K562 (cell line): ENCODE measurements around the gene NABP1. TPM values are rescaled to one million over a fixed set of nuclear protein-coding genes. Genes with fewer than 3 reads are reported as not detected.

ENCODE experiments used
- ATAC-seq: fragments of 200-7000 bp; cut with Tn5 transposase; 3 replicates; pipeline ENCODE4 v1.9.1; 2020; ENCODE audit warnings: moderate library complexity
- BruUV-seq: library from RNA; stranded (reverse); fragments of 400-500 nt; replicated peaks from 2 replicates; lab custom pipeline; 2021; lab: Mats Ljungman, UMichigan
- CTCF ChIA-PET: fragments of 300-600 bp; formaldehyde crosslinking; extraction: SDS; loops from one replicate; lab custom pipeline; 2021; ENCODE audit warnings: low intra/inter-chr PET ratio; lab: Yijun Ruan, JAX
- POLR2A ChIA-PET: fragments of 300-600, 350-650 bp; sonication (Branson Sonifier 250); formaldehyde crosslinking; extraction: SDS; loops from one replicate; lab custom pipeline; 2021; ENCODE audit warnings: antibody characterized with exemption, inconsistent platforms; lab: Yijun Ruan, JAX
- DNase-seq, 4 experiments: peaks; one replicate each; pipeline versions ENCODE4 v3.0.0 to v3.0.0-alpha.2; 2011 to 2018; ENCODE audit warnings: low spot score in 3 of 4, mixed read lengths in 3 of 4; ENCODE audit errors: extremely low read depth in 1 of 4
- FAIRE-seq: peaks from 2 replicates; lab custom pipeline; 2011; peaks lifted over from hg19 to GRCh38; lab: Jason Lieb, UNC
- H2AFZ ChIP-seq: 2 replicates; pipeline ENCODE4 v1.6.0; 2011; ENCODE audit warnings: low read depth, low read length, control low read depth, inconsistent platforms
- H3K27ac ChIP-seq: fragments of 200-600 bp; 3 replicates; pipeline ENCODE4 v1.8.0; 2011; ENCODE audit warnings: low read depth, mild to moderate bottlenecking, control low read depth, inconsistent platforms, low read length, moderate library complexity, mixed read lengths; ENCODE audit errors: extremely low read depth
- H3K27me3 ChIP-seq, 2 experiments: fragments of 300-600 bp in 1 of 2; 2 replicates in 1 of 2; 3 replicates in 1 of 2; pipeline versions ENCODE4 v1.6.0 to v1.8.0; 2011; ENCODE audit warnings: inconsistent platforms in 2 of 2, low read length in 2 of 2, mild to moderate bottlenecking in 1 of 2, mixed read lengths in 1 of 2, moderate library complexity in 1 of 2; ENCODE audit not compliant: control insufficient read depth in 2 of 2, insufficient read depth in 2 of 2
- H3K36me3 ChIP-seq: fragments of 300-600 bp; 3 replicates; pipeline ENCODE4 v1.8.0; 2011; ENCODE audit warnings: mild to moderate bottlenecking, low read length, inconsistent platforms; ENCODE audit not compliant: control insufficient read depth, insufficient read depth
- H3K4me1 ChIP-seq, 2 experiments: fragments of 200-600 bp in 1 of 2; replicated peaks in 1 of 2; 2 replicates in 1 of 2; 3 replicates in 1 of 2; pipeline versions ENCODE4 v1.5.1 to v1.8.0; 2011; ENCODE audit warnings: inconsistent platforms in 2 of 2, low read length in 2 of 2, mild to moderate bottlenecking in 1 of 2, mixed read lengths in 1 of 2, moderate library complexity in 1 of 2; ENCODE audit not compliant: control insufficient read depth in 2 of 2, insufficient read depth in 2 of 2
- H3K4me2 ChIP-seq: 2 replicates; pipeline ENCODE4 v1.6.1; 2011; ENCODE audit warnings: low read length, control low read depth, inconsistent platforms, mixed read lengths; ENCODE audit not compliant: insufficient read depth
- H3K4me3 ChIP-seq: fragments of 200-600 bp; sonication (generic), shearing (Covaris generic); 2 replicates; pipeline ENCODE4 v1.5.1; 2016; ENCODE audit warnings: control low read depth, inconsistent platforms
- H3K79me2 ChIP-seq: fragments of 200-600 bp; 3 replicates; pipeline ENCODE4 v1.8.0; 2011; ENCODE audit warnings: low read length, inconsistent platforms; ENCODE audit not compliant: control insufficient read depth, insufficient read depth
- H3K9ac ChIP-seq, 2 experiments: 2 replicates each; pipeline versions ENCODE4 v1.6.0 to v1.6.1; 2011; ENCODE audit warnings: low read depth in 2 of 2, low read length in 2 of 2, control low read depth in 1 of 2, inconsistent platforms in 1 of 2, mild to moderate bottlenecking in 1 of 2, mixed read lengths in 1 of 2; ENCODE audit not compliant: insufficient read depth in 1 of 2
- H3K9me1 ChIP-seq: one replicate; pipeline ENCODE4 v1.6.0; 2011; ENCODE audit warnings: inconsistent platforms, mild to moderate bottlenecking, low read length, moderate library complexity; ENCODE audit not compliant: control insufficient read depth, insufficient read depth
- H3K9me3 ChIP-seq: replicated peaks from 2 replicates; pipeline ENCODE4 v1.5.1; 2011; ENCODE audit warnings: low read depth, low read length, inconsistent platforms; ENCODE audit not compliant: control insufficient read depth, insufficient read depth
- H4K20me1 ChIP-seq: replicated peaks from 2 replicates; pipeline ENCODE4 v1.6.1; 2011; ENCODE audit warnings: low read length, inconsistent platforms, mixed read lengths; ENCODE audit not compliant: control insufficient read depth, insufficient read depth
- DACH1 ChIP-seq: fragments of 450-650 bp; IDR thresholded peaks from 2 replicates; pipeline ENCODE4 v1.6.1; 2018; ENCODE audit not compliant: partially characterized antibody
- ETS1 ChIP-seq: conservative IDR thresholded peaks from 2 replicates; pipeline ENCODE4 v1.6.1; 2011; ENCODE audit warnings: low read depth, mild to moderate bottlenecking, low read length; ENCODE audit not compliant: control insufficient read depth
- FUS ChIP-seq: fragments of 200-400 bp; formaldehyde crosslinking; optimal IDR thresholded peaks from 2 replicates; pipeline ENCODE3; 2017; ENCODE audit warnings: low read depth, low read length
- PYGO2 ChIP-seq: fragments of 450-650 bp; IDR thresholded peaks from 2 replicates; pipeline ENCODE4 v1.6.1; 2016; ENCODE audit warnings: mild to moderate bottlenecking, missing genetic modification characterization, moderate library complexity, missing compliant biosample characterization
- TCF7 ChIP-seq: sonication (generic); IDR thresholded peaks from 2 replicates; pipeline ENCODE4 v1.6.1; 2016; ENCODE audit warnings: antibody characterized with exemption, borderline replicate concordance
- ZNF3 ChIP-seq: fragments of 250-450 bp; sonication (Bioruptor Pico); IDR thresholded peaks from 2 replicates; pipeline ENCODE4 v1.5.0; 2021; ENCODE audit warnings: mild to moderate bottlenecking, moderate library complexity
- ZNF707 ChIP-seq: fragments of 250-450 bp; sonication (Bioruptor Pico); conservative IDR thresholded peaks from 2 replicates; pipeline ENCODE4 v1.8.0; 2022; ENCODE audit warnings: inconsistent platforms, mild to moderate bottlenecking, moderate library complexity
- WGBS: fragments of 100-300 bp; shearing (Covaris generic); methylation state at CpG from one replicate; pipeline ENCODE4 v1.1.6; 2016; ENCODE audit warnings: low coverage, mixed read lengths; ENCODE audit not compliant: insufficient coverage; ENCODE audit errors: missing lambda C conversion rate; 5-methylcytosine and 5-hydroxymethylcytosine counted together
- in situ Hi-C: fragments of 300-500 bp; cut with MboI; formaldehyde crosslinking; loops from 4 replicates; pipeline ENCODE4 v1.15.0; 2018; ENCODE audit warnings: inconsistent platforms, mixed read lengths
- intact Hi-C: fragments of 100-400 bp; cut with micrococcal nuclease; formaldehyde crosslinking; loops from 2 replicates; pipeline ENCODE4 v1.14.2; 2022
- polyA plus RNA-seq, 8 experiments: library from polyadenylated mRNA; depleted of rRNA in 4 of 8; stranded (reverse) in 5 of 8; unstranded in 3 of 8; fragments of >200 nt; fragmentation: Nextera tagmentation in 2 of 8; fragmentation: Illumina TruSeq in 1 of 8; extraction: Ambion mirVana in 2 of 8; extraction: Trizol in 1 of 8; gene quantifications; 2 replicates each; pipeline versions ENCODE4 v1.2.1 to v1.2.3, GENCODE V29; 2011 to 2014; ENCODE audit warnings: inconsistent platforms in 1 of 8, missing spikeins in 1 of 8
- total RNA-seq, 7 experiments: library from RNA; depleted of rRNA in 6 of 7; stranded (reverse); fragments of >200 nt in 6 of 7; fragmentation: Illumina TruSeq in 2 of 7; extraction: Trizol in 2 of 7; gene quantifications; 2 replicates each; pipeline versions ENCODE4 v1.2.1 to v1.2.3, GENCODE V29; 2011 to 2021; ENCODE audit warnings: low replicate concordance in 1 of 7
- TF ChIP-seq, protein P1 (sequence below): fragments of 450-650 bp; IDR thresholded peaks from 2 replicates; pipeline ENCODE4 v1.6.1; 2016; ENCODE audit warnings: low read depth

Gene NABP1
- total and polyA plus RNA-seq, 9 of the 15 experiments (the other 6 are each of a cell fraction or from before 2014, with no cell fraction given) = 12.8 to 44.0 (median 20.2) TPM

GRCh38 chr2:191632426-191632825 lies 45.5 kb upstream of the NABP1 start:
- no peak overlapping the region for H3K4me3 ChIP-seq
- no peaks in the 10 kb centered on the region for H3K27me3 ChIP-seq
- no peak for ATAC-seq
- BruUV-seq = no TSS peak
- in situ Hi-C loops = no loop called here
- FAIRE-seq = no peak
- no peaks in the 10 kb centered on the region for H3K36me3 ChIP-seq
- no peaks in the 10 kb centered on the region for H3K9me3 ChIP-seq
- DNase-seq = no peak
- H3K9ac ChIP-seq = no peak overlapping the region
- peaks cover 0 to 26% of the 10 kb centered on the region in 2 experiments for H3K4me1 ChIP-seq
- intact Hi-C loops = no loop called here
- no peak overlapping the region for H3K27ac ChIP-seq
- 0 out of 3 replicates have a peak, but pooled peaks cover 3% of the 10 kb centered on the region for H3K79me2 ChIP-seq
- H3K4me2 ChIP-seq = no peak overlapping the region
- H4K20me1 ChIP-seq = no peaks in the 10 kb centered on the region
- WGBS = 52% methylated on average over 3 of the region's 3 CpGs
- POLR2A ChIA-PET = interaction anchor here (1.0 to 1.6 kb wide), 2 partner anchors 11 to 56 kb away, joined by 4 to 5 read pairs; no protein-coding TSS in a partner anchor
- TF ChIP-seq ETS1 = no peak
- no peak for TF ChIP-seq DACH1
- no peak for TF ChIP-seq ZNF3
- TF ChIP-seq, protein P1, sequence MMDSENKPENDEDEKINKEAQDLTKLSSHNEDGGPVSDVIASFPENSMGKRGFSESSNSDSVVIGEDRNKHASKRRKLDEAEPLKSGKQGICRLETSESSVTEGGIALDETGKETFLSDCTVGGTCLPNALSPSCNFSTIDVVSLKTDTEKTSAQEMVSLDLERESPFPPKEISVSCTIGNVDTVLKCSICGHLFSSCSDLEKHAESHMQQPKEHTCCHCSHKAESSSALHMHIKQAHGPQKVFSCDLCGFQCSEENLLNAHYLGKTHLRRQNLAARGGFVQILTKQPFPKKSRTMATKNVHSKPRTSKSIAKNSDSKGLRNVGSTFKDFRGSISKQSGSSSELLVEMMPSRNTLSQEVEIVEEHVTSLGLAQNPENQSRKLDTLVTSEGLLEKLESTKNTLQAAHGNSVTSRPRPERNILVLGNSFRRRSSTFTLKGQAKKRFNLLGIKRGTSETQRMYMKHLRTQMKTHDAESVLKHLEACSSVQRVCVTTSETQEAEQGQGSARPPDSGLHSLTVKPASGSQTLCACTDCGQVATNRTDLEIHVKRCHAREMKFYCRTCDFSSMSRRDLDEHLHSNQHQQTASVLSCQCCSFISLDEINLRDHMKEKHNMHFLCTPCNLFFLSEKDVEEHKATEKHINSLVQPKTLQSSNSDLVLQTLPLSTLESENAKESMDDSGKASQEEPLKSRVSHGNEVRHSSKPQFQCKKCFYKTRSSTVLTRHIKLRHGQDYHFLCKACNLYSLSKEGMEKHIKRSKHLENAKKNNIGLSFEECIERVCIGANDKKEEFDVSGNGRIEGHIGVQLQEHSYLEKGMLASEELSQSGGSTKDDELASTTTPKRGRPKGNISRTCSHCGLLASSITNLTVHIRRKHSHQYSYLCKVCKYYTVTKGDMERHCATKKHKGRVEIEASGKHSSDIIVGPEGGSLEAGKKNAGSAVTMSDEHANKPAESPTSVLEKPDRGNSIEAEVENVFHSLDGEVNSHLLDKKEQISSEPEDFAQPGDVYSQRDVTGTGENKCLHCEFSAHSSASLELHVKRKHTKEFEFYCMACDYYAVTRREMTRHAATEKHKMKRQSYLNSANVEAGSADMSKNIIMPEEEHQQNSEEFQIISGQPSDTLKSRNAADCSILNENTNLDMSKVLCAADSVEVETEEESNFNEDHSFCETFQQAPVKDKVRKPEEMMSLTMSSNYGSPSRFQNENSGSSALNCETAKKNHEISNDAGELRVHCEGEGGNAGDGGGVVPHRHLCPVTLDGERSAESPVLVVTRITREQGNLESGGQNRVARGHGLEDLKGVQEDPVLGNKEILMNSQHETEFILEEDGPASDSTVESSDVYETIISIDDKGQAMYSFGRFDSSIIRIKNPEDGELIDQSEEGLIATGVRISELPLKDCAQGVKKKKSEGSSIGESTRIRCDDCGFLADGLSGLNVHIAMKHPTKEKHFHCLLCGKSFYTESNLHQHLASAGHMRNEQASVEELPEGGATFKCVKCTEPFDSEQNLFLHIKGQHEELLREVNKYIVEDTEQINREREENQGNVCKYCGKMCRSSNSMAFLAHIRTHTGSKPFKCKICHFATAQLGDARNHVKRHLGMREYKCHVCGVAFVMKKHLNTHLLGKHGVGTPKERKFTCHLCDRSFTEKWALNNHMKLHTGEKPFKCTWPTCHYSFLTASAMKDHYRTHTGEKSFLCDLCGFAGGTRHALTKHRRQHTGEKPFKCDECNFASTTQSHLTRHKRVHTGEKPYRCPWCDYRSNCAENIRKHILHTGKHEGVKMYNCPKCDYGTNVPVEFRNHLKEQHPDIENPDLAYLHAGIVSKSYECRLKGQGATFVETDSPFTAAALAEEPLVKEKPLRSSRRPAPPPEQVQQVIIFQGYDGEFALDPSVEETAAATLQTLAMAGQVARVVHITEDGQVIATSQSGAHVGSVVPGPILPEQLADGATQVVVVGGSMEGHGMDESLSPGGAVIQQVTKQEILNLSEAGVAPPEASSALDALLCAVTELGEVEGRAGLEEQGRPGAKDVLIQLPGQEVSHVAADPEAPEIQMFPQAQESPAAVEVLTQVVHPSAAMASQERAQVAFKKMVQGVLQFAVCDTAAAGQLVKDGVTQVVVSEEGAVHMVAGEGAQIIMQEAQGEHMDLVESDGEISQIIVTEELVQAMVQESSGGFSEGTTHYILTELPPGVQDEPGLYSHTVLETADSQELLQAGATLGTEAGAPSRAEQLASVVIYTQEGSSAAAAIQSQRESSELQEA = no peak
- no peak for TF ChIP-seq ZNF707 (CRISPR knock-in tag)
- TF ChIP-seq PYGO2 (tag) = no peak
- TF ChIP-seq FUS = no peak
- TF ChIP-seq TCF7 = no peak
- no peak overlapping the region for H2AFZ ChIP-seq
- H3K9me1 ChIP-seq = no peaks in the 10 kb centered on the region
- CTCF ChIA-PET = no interaction called here
